PC-3 (cell line): ENCODE results near the gene BPI.

ENCODE experiments used
- EZH2 ChIP-seq: fragments of 300-600 bp; sonication (generic); IDR thresholded peaks from one replicate; pipeline ENCODE4 v1.6.1; 2017; ENCODE audit warnings: antibody characterized with exemption, mild to moderate bottlenecking, low read length; ENCODE audit not compliant: unreplicated experiment
- EZH2phosphoT487 ChIP-seq: fragments of 300-600 bp; sonication (generic); IDR thresholded peaks from 2 replicates; pipeline ENCODE4 v1.6.1; 2018; ENCODE audit warnings: mild to moderate bottlenecking, antibody characterized with exemption, low read length, borderline replicate concordance
- TF ChIP-seq, protein P1 (sequence below): fragments of 300-600 bp; sonication (generic); conservative IDR thresholded peaks from 2 replicates; pipeline ENCODE4 v1.5.1; 2017; ENCODE audit warnings: antibody characterized with exemption, low read depth, mild to moderate bottlenecking, low read length

DNA sequence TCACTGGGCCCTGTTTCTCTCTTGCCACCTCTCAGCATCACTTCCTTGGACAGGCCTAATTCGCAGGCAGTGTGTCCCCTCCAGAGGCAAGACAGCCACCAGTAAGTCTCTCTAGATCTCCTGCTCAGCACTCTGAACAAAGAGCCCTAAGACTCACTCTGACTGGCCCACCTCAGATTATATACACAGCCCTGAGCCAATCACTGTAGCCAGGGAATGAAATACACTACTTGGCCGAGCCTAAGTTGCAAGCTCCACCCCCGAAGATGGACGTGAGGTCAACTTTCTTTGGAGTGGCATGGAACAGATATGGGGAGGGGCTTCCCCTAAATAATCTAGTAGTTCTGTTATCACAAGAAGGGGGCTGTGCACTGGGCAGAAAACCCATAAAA is 4.1 kb downstream of the BPI start:
- TF ChIP-seq, protein P1, sequence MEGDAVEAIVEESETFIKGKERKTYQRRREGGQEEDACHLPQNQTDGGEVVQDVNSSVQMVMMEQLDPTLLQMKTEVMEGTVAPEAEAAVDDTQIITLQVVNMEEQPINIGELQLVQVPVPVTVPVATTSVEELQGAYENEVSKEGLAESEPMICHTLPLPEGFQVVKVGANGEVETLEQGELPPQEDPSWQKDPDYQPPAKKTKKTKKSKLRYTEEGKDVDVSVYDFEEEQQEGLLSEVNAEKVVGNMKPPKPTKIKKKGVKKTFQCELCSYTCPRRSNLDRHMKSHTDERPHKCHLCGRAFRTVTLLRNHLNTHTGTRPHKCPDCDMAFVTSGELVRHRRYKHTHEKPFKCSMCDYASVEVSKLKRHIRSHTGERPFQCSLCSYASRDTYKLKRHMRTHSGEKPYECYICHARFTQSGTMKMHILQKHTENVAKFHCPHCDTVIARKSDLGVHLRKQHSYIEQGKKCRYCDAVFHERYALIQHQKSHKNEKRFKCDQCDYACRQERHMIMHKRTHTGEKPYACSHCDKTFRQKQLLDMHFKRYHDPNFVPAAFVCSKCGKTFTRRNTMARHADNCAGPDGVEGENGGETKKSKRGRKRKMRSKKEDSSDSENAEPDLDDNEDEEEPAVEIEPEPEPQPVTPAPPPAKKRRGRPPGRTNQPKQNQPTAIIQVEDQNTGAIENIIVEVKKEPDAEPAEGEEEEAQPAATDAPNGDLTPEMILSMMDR = no peak
- TF ChIP-seq EZH2phosphoT487 = no peak
- TF ChIP-seq EZH2 = no peak
